Gastroesophageal sphincter (tissue), 4 donors: ENCODE results near the gene C19orf25. TPM values are rescaled to one million over a fixed set of nuclear protein-coding genes. Genes with fewer than 3 reads are reported as not detected.

Source experiments
- ATAC-seq: fragments of 150-250 bp; one replicate; pipeline ENCODE4 v1.9.1; 2016; ENCODE audit warnings: mild to moderate bottlenecking, moderate library complexity
- H3K27ac ChIP-seq, 4 donors: fragments of 200-600 bp; sonication (generic) in 3 of 4; 1 replicate in 3 of 4; 2 replicates in 1 of 4; pipeline ENCODE4 v1.5.1; 2016 to 2019
- H3K27me3 ChIP-seq: fragments of 200-600 bp; sonication (generic); one replicate; pipeline ENCODE4 v1.5.1; 2019
- H3K36me3 ChIP-seq, 2 donors: fragments of 200-600 bp; sonication (generic); one replicate each; pipeline ENCODE4 v1.5.1; 2019; ENCODE audit warnings: control low read depth in 1 of 2
- H3K4me1 ChIP-seq, 3 donors: fragments of 200-600 bp; sonication (generic); 1 replicate in 2 of 3; 2 replicates in 1 of 3; pipeline ENCODE4 v1.5.1; 2016 to 2019; ENCODE audit warnings: control low read depth in 2 of 3
- H3K4me3 ChIP-seq, 2 donors: fragments of 200-600 bp; sonication (generic); one replicate each; pipeline ENCODE4 v1.5.1; 2019; ENCODE audit warnings: mild to moderate bottlenecking in 1 of 2, moderate library complexity in 1 of 2
- H3K9me3 ChIP-seq, 3 donors: fragments of 200-600 bp; sonication (generic); one replicate each; pipeline ENCODE4 v1.5.1; 2017 to 2019; ENCODE audit warnings: control low read depth in 2 of 3
- EP300 ChIP-seq: sonication (generic); formaldehyde crosslinking; IDR thresholded peaks from one replicate; pipeline ENCODE4 v1.6.1; 2017; ENCODE audit warnings: antibody characterized with exemption, mild to moderate bottlenecking
- POLR2A ChIP-seq, 2 donors: fragments of 450-650 bp; IDR thresholded peaks; one replicate each; pipeline ENCODE4 v1.6.1; 2017; ENCODE audit warnings: antibody characterized with exemption in 2 of 2, mild to moderate bottlenecking in 2 of 2, moderate library complexity in 1 of 2
- POLR2AphosphoS5 ChIP-seq: sonication (generic); formaldehyde crosslinking; IDR thresholded peaks from one replicate; pipeline ENCODE4 v1.6.1; 2017; ENCODE audit warnings: antibody characterized with exemption
- WGBS, 2 donors: methylation state at CpG; one replicate each; pipeline ENCODE4 v1.1.5; 2018; ENCODE audit warnings: low coverage in 1 of 2; 5-methylcytosine and 5-hydroxymethylcytosine counted together
- total RNA-seq, 4 donors: library from RNA; depleted of rRNA; stranded (reverse); fragments of >200 nt; gene quantifications; one replicate each; pipeline ENCODE4 v1.1.0, GENCODE V29; 2016
- TF ChIP-seq, protein P1 (sequence below), 4 experiments: fragments of 200-600 bp in 2 of 4; fragments of 450-650 bp in 2 of 4; sonication (generic) in 1 of 4; IDR thresholded peaks; one replicate each; pipeline ENCODE4 v1.5.1; 2017 to 2019; ENCODE audit warnings: antibody characterized with exemption in 4 of 4, mild to moderate bottlenecking in 2 of 4, moderate library complexity in 2 of 4

The C19orf25 gene
- total RNA-seq, 4 donors from 2014 or later = 20.6 to 40.0 (median 28.2) TPM

DNA sequence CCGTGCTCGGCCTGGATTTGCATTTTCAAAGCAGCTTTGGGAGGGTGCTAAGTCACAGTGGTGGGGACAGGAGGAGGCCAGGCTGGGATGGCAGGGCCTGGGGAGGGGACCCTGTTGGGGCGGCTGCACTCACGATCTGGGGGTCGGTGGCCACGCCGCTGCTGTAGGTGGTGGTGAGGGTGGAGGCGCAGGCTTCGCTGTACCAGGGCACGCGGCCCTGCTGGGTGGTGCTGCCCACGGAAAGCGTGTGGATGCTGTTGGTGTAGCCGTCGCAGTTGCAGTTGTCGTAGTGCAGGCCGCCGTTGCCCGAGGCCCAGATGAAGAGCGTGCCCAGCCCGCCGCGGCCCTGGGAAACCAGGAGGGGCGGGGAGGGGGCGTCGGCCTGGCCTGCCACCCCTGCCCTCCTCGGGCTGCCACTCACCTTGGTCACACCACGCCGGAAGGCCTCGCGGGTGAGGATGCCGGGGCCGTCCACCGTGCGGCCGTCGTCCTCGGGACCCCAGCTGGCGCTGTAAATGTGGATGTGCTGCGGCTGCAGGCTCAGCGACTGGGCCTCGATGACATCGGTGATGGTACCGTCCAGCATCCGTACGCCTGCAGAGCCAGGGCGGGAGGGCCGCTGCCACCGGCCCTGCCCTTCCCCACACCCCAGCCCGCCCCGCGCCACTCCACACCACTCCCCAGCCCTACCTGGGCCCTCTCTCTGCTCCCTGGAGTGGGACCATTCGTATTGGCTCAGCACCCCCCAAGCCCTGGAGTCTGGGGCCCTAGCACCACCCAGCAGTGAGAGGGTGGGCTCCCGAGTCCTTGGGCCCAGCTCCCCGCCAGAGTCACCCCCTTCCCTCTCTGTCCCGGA lies 7.9 kb upstream of the C19orf25 start:
- 82 to 93% methylated on average over 2 to 3 of the region's 56 CpGs for WGBS, 2 donors
- TF ChIP-seq, protein P1, sequence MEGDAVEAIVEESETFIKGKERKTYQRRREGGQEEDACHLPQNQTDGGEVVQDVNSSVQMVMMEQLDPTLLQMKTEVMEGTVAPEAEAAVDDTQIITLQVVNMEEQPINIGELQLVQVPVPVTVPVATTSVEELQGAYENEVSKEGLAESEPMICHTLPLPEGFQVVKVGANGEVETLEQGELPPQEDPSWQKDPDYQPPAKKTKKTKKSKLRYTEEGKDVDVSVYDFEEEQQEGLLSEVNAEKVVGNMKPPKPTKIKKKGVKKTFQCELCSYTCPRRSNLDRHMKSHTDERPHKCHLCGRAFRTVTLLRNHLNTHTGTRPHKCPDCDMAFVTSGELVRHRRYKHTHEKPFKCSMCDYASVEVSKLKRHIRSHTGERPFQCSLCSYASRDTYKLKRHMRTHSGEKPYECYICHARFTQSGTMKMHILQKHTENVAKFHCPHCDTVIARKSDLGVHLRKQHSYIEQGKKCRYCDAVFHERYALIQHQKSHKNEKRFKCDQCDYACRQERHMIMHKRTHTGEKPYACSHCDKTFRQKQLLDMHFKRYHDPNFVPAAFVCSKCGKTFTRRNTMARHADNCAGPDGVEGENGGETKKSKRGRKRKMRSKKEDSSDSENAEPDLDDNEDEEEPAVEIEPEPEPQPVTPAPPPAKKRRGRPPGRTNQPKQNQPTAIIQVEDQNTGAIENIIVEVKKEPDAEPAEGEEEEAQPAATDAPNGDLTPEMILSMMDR (IDR thresholded peaks at IDR 0.05) = no peak
- TF ChIP-seq EP300 (no peak), POLR2A (IDR thresholded peaks at IDR 0.05) (no peak), POLR2AphosphoS5 (no peak)
- Histone ChIP-seq H3K27me3 (peaks cover 8% of the 10 kb centered on the region), H3K4me1 (peaks cover 0 to 23% (median 12%) of the 10 kb centered on the region in 3 donors), H3K36me3 (no peaks in the 10 kb centered on the region), H3K27ac (no peak overlapping the region), H3K4me3 (no peak overlapping the region), H3K9me3 (no peaks in the 10 kb centered on the region)
- ATAC-seq = no peak

DNA sequence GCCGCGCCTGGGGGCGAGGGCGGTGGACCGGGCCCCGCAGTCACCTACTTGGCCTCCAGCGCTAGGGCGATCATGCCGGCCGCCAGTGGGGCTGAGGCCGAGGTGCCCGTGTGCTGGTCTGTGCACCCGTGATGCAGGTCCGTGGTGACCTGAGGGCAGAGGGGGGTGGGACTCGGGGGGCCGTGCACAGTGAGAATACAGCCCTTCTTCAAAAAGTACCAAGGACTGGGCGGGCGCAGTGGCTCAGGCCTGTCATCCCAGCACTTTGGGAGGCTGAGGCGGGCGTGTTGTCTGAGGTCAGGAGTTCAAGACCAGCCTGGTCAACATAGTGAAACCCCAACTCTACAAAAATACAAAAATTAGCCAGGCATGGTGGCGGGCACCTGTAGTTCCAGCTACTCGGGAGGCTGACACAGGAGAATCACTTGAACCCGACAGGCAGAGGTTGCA lies 5.0 kb upstream of the C19orf25 start:
- Histone ChIP-seq H3K27ac (no peak overlapping the region), H3K9me3 (no peaks in the 10 kb centered on the region), H3K36me3 (no peaks in the 10 kb centered on the region), H3K4me1 (peaks cover 0 to 9% (median 5%) of the 10 kb centered on the region in 3 donors), H3K27me3 (no peaks in the 10 kb centered on the region), H3K4me3 (no peak overlapping the region)
- ATAC-seq = no peak
- TF ChIP-seq EP300 (no peak), POLR2AphosphoS5 (no peak), POLR2A (IDR thresholded peaks at IDR 0.05) (no peak)
- TF ChIP-seq, protein P1 (IDR thresholded peaks at IDR 0.05) = no peak
- WGBS, 2 donors = 97 to 100% methylated on average over 1 to 3 of the region's 23 CpGs

DNA sequence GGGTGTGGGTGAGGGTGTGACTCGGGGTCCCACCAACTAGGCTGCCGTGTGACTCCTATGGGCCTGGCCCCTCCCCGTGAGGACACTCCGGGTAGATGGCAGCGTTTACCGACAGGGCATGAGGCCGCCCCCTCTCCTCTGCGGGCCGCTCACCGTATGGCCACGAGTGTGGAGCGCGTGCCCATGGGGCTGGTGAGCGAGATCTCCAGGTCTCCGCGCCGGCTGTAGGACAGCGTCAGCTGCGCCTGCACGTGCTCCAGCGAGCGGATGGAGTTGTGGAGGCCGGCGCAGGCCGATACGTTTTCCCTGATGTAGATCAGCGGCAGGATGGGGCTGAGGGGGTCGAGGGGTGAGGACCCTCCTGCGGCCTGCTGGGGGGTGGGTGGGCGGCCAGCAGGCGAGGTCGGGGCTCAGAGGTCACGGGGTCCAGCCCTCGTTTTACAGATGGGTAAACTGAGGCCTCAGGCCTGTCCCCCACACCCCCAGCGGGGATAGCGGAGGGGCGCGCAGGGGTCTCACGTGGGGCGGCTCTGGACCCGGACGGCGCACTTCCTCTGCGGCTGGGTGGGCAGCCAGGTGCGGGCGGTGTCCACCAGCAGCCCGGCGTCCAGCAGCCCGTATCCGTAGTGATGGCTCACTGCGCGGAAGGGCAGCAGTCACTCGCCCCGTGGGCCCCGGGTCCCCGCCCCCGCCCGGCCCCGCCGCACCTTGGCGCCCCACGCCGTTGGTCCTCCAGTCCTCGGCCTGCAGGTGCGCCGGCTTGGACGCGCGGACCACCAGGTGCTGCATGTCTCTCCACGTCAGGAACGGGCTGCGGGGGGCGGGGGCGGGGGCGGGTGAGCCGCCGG lies 4.3 kb upstream of the C19orf25 start:
- H3K27ac ChIP-seq = no peak overlapping the region
- H3K4me3 ChIP-seq = no peak overlapping the region
- H3K36me3 ChIP-seq = no peaks in the 10 kb centered on the region
- no CpG with 5 or more reads among the region's 77 CpGs for WGBS, 2 donors
- H3K9me3 ChIP-seq = no peaks in the 10 kb centered on the region
- no peaks in the 10 kb centered on the region for H3K27me3 ChIP-seq
- ATAC-seq = no peak
- H3K4me1 ChIP-seq = peaks cover 0 to 13% (median 6%) of the 10 kb centered on the region in 3 donors
- TF ChIP-seq POLR2AphosphoS5 (no peak), EP300 (no peak), POLR2A (IDR thresholded peaks at IDR 0.05) (no peak)
- TF ChIP-seq, protein P1 (IDR thresholded peaks at IDR 0.05) = no peak

DNA sequence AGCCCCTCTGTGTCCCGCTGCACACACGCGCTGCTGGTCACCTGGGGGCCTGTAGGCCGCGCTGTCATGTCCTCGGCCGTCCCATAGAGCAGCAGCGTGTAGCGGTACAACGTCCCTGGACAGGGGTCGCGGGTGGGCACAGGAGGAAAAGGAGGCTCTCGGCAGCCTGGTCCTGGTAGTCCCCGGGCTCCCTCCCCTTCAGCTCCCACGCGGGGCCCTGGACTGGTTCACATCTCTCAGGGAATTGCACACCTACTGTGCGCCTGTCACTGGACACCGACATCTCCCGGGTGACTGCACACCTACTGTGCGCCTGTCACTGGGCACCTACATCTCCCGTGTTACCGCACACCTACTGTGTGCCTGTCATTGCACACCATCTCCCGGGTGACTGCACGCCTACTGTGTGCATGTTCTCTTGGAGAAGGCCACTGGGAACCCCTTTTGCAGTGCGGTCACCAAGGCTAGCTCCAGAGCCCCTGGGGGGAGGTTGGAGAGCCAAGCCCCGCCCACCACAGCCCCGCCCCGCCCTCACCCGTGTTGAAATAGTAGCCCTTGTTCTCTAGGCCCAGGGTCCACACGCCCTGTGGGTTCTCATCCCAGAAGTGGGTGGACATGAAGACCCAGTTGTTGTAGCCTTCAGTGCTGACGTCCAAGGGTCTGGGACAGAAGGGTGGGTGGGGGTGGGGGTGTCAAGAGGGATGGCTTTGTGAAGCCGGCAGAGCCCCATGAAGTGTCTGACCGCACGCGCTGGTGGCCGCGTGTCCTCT lies 3.5 kb upstream of the C19orf25 start:
- no peaks in the 10 kb centered on the region for H3K9me3 ChIP-seq
- H3K27ac ChIP-seq = no peak overlapping the region
- H3K27me3 ChIP-seq = no peaks in the 10 kb centered on the region
- H3K4me3 ChIP-seq = no peak overlapping the region
- peaks cover 0 to 2% of the 10 kb centered on the region in 2 donors for H3K36me3 ChIP-seq
- 85% methylated on average over 20 of the region's 37 CpGs; no CpG with 5 or more reads in 1 of the 2 donors for WGBS, 2 donors
- peaks cover 0 to 22% (median 12%) of the 10 kb centered on the region in 3 donors for H3K4me1 ChIP-seq
- no peak for ATAC-seq
- TF ChIP-seq POLR2A (IDR thresholded peaks at IDR 0.05) (no peak), EP300 (no peak), POLR2AphosphoS5 (no peak)
- TF ChIP-seq, protein P1 (IDR thresholded peaks at IDR 0.05) = no peak
